Breast epithelium (tissue), 3 donors: ENCODE results near the gene BRF1.

Experiments
- POLR2AphosphoS5 ChIP-seq, 3 donors: sonication (generic); formaldehyde crosslinking; IDR thresholded peaks; one replicate each; pipeline ENCODE4 v1.6.1; 2017; ENCODE audit warnings: antibody characterized with exemption in 3 of 3
- TF ChIP-seq, protein P1 (sequence below), 3 donors: fragments of 450-650 bp; IDR thresholded peaks; one replicate each; pipeline ENCODE4 v1.5.1; 2016 to 2017; ENCODE audit warnings: antibody characterized with exemption in 3 of 3, mild to moderate bottlenecking in 3 of 3, moderate library complexity in 3 of 3

DNA sequence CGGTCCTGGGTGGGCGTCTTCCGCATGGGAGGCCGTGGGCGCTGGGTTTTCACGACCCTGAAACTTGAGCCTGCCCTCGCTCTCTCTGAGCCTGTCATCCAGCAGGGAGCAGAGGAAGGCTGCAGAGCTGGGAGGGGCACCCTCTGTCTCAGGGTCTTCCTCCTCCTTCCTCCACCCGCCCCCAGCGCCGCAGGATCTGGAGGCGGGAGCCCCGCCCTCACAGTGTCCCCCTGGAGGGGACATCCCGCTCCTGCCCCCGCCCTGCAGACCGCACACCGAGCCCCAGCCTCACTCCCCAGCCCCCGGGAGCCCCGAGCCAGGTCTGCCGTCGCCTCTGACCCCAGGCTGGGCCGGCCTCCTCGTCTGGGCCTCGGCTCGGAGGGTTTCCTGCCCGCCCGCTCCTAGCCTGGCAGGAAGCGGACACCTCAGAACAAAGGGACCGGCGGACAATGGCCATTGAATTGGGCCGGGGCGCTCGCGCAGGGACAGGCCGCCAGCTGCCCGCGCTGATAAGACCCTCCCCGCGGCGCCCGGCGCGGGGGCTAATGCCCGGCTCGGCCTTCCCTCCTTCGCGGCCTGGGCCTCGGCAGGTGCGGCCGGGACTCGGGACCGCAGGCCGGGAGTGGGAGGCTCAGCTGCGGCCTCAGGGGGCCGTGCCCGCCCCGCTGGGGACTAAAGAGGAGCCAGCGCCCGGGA, 104.4 kb downstream of the BRF1 start:
- TF ChIP-seq, protein P1, sequence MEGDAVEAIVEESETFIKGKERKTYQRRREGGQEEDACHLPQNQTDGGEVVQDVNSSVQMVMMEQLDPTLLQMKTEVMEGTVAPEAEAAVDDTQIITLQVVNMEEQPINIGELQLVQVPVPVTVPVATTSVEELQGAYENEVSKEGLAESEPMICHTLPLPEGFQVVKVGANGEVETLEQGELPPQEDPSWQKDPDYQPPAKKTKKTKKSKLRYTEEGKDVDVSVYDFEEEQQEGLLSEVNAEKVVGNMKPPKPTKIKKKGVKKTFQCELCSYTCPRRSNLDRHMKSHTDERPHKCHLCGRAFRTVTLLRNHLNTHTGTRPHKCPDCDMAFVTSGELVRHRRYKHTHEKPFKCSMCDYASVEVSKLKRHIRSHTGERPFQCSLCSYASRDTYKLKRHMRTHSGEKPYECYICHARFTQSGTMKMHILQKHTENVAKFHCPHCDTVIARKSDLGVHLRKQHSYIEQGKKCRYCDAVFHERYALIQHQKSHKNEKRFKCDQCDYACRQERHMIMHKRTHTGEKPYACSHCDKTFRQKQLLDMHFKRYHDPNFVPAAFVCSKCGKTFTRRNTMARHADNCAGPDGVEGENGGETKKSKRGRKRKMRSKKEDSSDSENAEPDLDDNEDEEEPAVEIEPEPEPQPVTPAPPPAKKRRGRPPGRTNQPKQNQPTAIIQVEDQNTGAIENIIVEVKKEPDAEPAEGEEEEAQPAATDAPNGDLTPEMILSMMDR (IDR thresholded peaks at IDR 0.05), result no peak
- no peak for TF ChIP-seq POLR2AphosphoS5 (IDR thresholded peaks at IDR 0.05)
